GM21390 (cell line): Measurements from ENCODE around the gene RCE1.

Experiments
- ATAC-seq: cut with Tn5 transposase; IDR thresholded peaks from one replicate; pipeline ENCODE4 v1.9.1; 2021; ENCODE audit not compliant: unreplicated experiment

Gene RCE1

GRCh38 chr11:66885469-66885868 lies 42.2 kb downstream of the RCE1 start:
- no peak for ATAC-seq

GRCh38 chr11:66885950-66886440 lies 42.8 kb downstream of the RCE1 start:
- ATAC-seq, result no peak

GRCh38 chr11:66886671-66887221 lies 43.5 kb downstream of the RCE1 start:
- no peak for ATAC-seq

- no peak for ATAC-seq
Measured at GRCh38 chr11:66887526-66887925, 44.3 kb downstream of the RCE1 start.

- ATAC-seq, result no peak
Measured at GRCh38 chr11:66888282-66888681, 45.0 kb downstream of the RCE1 start.

GRCh38 chr11:66889960-66890359 lies 46.7 kb downstream of the RCE1 start:
- ATAC-seq, result no peak

- ATAC-seq, result peak; percentile 85
Measured at GRCh38 chr11:66891851-66892660, 48.8 kb downstream of the RCE1 start.

GRCh38 chr11:66892911-66893310 lies 49.7 kb downstream of the RCE1 start:
- ATAC-seq, result no peak

GRCh38 chr11:66894141-66894540 lies 50.9 kb downstream of the RCE1 start:
- ATAC-seq, result no peak
